Endothelial cell (in vitro differentiated cells): Measurements from ENCODE around the gene KCNQ1OT1. TPM values are rescaled to one million over a fixed set of nuclear protein-coding genes. Genes with fewer than 3 reads are reported as not detected.

Source experiments
- DNase-seq: peaks from one replicate; pipeline ENCODE4 v3.0.0; 2021; ENCODE audit warnings: low spot score
- H3K27ac Mint-ChIP-seq: one replicate; pipeline ENCODE4 v1.8.0; 2021; ENCODE audit warnings: mixed read lengths, inconsistent platforms; ENCODE audit not compliant: unreplicated experiment
- H3K27me3 Mint-ChIP-seq: one replicate; pipeline ENCODE4 v1.8.0; 2021; ENCODE audit warnings: mild to moderate bottlenecking, moderate library complexity, mixed read lengths, inconsistent platforms; ENCODE audit not compliant: unreplicated experiment
- H3K36me3 Mint-ChIP-seq: one replicate; pipeline ENCODE4 v1.8.0; 2021; ENCODE audit warnings: mild to moderate bottlenecking, low read depth, mixed read lengths, inconsistent platforms; ENCODE audit not compliant: unreplicated experiment
- H3K4me1 Mint-ChIP-seq: one replicate; pipeline ENCODE4 v1.8.0; 2021; ENCODE audit warnings: mild to moderate bottlenecking, mixed read lengths, inconsistent platforms; ENCODE audit not compliant: unreplicated experiment
- H3K4me3 Mint-ChIP-seq: one replicate; pipeline ENCODE4 v1.8.0; 2021; ENCODE audit warnings: mild to moderate bottlenecking, mixed read lengths, inconsistent platforms; ENCODE audit not compliant: unreplicated experiment
- H3K9me3 Mint-ChIP-seq: one replicate; pipeline ENCODE4 v1.8.0; 2021; ENCODE audit warnings: mixed read lengths, inconsistent platforms; ENCODE audit not compliant: unreplicated experiment
- CTCF ChIP-seq: fragments of 200-600 bp; sonication (generic); IDR thresholded peaks from one replicate; pipeline ENCODE4 v1.5.0; 2021; ENCODE audit warnings: antibody characterized with exemption; ENCODE audit not compliant: unreplicated experiment
- total RNA-seq: library from RNA; stranded (reverse); fragmentation: NEBNext Ultra II Directional; extraction: Animal tissue kit (Norgen Biotek cat#: 25700); gene quantifications from one replicate; pipeline ENCODE4 v1.2.1, GENCODE V29; 2021; ENCODE audit not compliant: unreplicated experiment

KCNQ1OT1 gene
- total RNA-seq, 1 donor from 2014 or later = 1.2 TPM

- H3K4me3 Mint-ChIP-seq = no peak overlapping the region
- peaks cover 21% of the 10 kb centered on the region for H3K36me3 Mint-ChIP-seq
- no peak overlapping the region for H3K27ac Mint-ChIP-seq
- peaks cover 5% of the 10 kb centered on the region for H3K4me1 Mint-ChIP-seq
- TF ChIP-seq CTCF = no peak
- peaks cover 6% of the 10 kb centered on the region for H3K9me3 Mint-ChIP-seq
- DNase-seq = no peak
- H3K27me3 Mint-ChIP-seq = peaks cover 9% of the 10 kb centered on the region
Measured at GRCh38 chr11:2595204-2595603, 104.6 kb downstream of the KCNQ1OT1 start.

GRCh38 chr11:2594267-2594666, 105.5 kb downstream of the KCNQ1OT1 start:
- DNase-seq = no peak
- Mint-ChIP-seq H3K36me3 (peaks cover 27% of the 10 kb centered on the region), H3K4me1 (no peaks in the 10 kb centered on the region), H3K9me3 (peaks cover 6% of the 10 kb centered on the region), H3K27ac (no peak overlapping the region), H3K27me3 (peaks cover 9% of the 10 kb centered on the region), H3K4me3 (no peak overlapping the region)
- no peak for TF ChIP-seq CTCF

GRCh38 chr11:2593393-2593950, 106.3 kb downstream of the KCNQ1OT1 start:
- H3K4me1 Mint-ChIP-seq = no peaks in the 10 kb centered on the region

GRCh38 chr11:2592559-2593392, 107.0 kb downstream of the KCNQ1OT1 start:
- no peak overlapping the region for H3K27ac Mint-ChIP-seq
- H3K36me3 Mint-ChIP-seq = peaks cover 27% of the 10 kb centered on the region
- H3K27me3 Mint-ChIP-seq = peaks cover 9% of the 10 kb centered on the region
- peak overlapping the region; percentile 62 for H3K4me3 Mint-ChIP-seq
- H3K9me3 Mint-ChIP-seq = peaks cover 4% of the 10 kb centered on the region
- no peaks in the 10 kb centered on the region for H3K4me1 Mint-ChIP-seq
- DNase-seq = no peak
- no peak for TF ChIP-seq CTCF

More at GRCh38 chr11:2593393-2593950, 106.3 kb downstream of the KCNQ1OT1 start:
- TF ChIP-seq CTCF = no peak
- H3K27me3 Mint-ChIP-seq = peaks cover 9% of the 10 kb centered on the region
- DNase-seq = no peak
- peaks cover 27% of the 10 kb centered on the region for H3K36me3 Mint-ChIP-seq
- H3K9me3 Mint-ChIP-seq = peaks cover 6% of the 10 kb centered on the region
- H3K27ac Mint-ChIP-seq = peak overlapping the region; percentile 19
- H3K4me3 Mint-ChIP-seq = no peak overlapping the region

DNA sequence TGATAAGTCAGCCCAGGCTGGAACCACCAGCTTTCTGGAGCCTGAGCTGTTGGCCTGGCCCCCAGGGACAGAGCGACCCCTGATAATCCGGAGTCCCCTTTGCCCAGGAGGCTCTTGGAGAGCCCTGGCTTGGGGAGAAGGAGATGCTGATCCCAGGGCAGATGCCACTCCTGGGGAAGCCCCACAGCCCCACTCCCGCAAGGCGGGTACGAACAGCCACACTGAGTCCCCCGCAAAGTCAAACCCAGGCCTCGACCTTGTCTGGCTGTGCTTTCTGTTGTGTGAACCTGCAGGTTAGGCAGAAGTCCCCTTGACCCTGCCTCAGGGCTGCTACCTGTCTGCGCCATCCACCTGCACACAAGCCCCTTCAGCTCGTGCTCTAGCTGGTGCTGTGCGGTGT, 108.0 kb downstream of the KCNQ1OT1 start:
- H3K27me3 Mint-ChIP-seq = peaks cover 9% of the 10 kb centered on the region
- TF ChIP-seq CTCF = no peak
- H3K4me1 Mint-ChIP-seq = no peaks in the 10 kb centered on the region
- no peak overlapping the region for H3K27ac Mint-ChIP-seq
- no peak for DNase-seq
- no peaks in the 10 kb centered on the region for H3K9me3 Mint-ChIP-seq
- peaks cover 24% of the 10 kb centered on the region for H3K36me3 Mint-ChIP-seq
- H3K4me3 Mint-ChIP-seq = no peak overlapping the region
